Cardiac septum (tissue), 1 donor: ENCODE data around the gene CKLF. TPM values are rescaled to one million over a fixed set of nuclear protein-coding genes. Genes with fewer than 3 reads are reported as not detected.

ENCODE experiments used
- DNase-seq: peaks from one replicate; pipeline ENCODE4 v3.0.0-alpha.2; 2020; ENCODE audit warnings: low spot score
- intact Hi-C: fragments of 100-400 bp; cut with DNase I; formaldehyde crosslinking; loops from one replicate; pipeline ENCODE4 v1.14.0; 2022
- total RNA-seq: library from RNA; stranded (reverse); fragmentation: NEBNext Ultra II Directional; extraction: Animal tissue kit (Norgen Biotek cat#: 25700); gene quantifications from one replicate; pipeline ENCODE4 v1.2.1, GENCODE V29; 2021
- donor health status: DM: no; HTN: no; CAD: no.

CKLF gene
- total RNA-seq, 1 donor from 2014 or later = 10.5 TPM

GRCh38 chr16:66539623-66540469, 12.5 kb upstream of the CKLF start:
- intact Hi-C loops = no loop called here

DNA sequence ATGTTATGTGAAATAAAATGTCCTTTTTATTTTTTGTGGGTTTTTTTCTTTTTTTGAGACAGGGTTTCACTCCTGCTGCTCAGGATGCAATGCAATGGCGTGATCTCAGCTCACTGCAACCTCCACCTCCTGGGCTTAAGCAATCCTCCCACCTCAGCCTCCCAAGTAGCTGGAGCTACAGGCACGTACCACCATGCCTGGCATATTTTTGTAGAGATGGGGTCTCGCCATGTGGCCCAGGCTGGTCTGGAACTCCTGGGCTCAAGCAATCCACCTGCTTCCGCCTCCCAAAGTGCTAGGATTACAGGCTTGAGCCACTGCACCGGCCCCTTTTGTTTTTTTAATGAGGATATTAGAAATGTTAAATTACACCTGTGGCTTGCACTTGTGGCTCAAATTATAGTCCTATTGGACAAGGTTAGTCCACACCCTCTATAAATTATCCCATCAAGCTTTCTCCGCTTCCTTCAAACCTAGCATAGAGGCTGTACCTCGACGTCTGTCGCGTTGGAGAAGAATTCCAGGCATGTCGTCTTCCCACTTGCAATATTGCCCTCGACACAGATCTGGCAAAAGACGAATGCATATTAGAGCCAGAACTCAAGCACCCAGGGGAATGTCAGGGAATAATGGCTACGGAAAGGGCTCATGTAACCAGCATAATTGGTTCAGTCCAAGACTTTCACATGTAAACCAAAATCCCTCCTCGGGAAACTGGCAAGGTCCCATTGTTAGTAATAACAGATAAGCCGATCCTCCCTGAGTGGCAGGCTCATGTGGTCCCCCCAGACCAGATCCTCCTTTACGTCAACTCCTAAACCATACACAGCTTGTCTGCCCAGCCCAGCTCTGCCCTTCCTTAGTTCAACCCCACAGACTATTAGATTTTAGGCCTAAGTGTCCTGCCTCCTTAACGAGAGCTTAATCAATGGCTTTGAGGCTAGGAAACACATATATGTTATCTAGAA, 10.7 kb upstream of the CKLF start:
- intact Hi-C loops = no loop called here
- DNase-seq = no peak

More at GRCh38 chr16:66539623-66540469, 12.5 kb upstream of the CKLF start:
- DNase-seq = no peak

- no peak for DNase-seq
- intact Hi-C loops = no loop called here
Measured at GRCh38 chr16:66542396-66542795, 10.0 kb upstream of the CKLF start.

DNA sequence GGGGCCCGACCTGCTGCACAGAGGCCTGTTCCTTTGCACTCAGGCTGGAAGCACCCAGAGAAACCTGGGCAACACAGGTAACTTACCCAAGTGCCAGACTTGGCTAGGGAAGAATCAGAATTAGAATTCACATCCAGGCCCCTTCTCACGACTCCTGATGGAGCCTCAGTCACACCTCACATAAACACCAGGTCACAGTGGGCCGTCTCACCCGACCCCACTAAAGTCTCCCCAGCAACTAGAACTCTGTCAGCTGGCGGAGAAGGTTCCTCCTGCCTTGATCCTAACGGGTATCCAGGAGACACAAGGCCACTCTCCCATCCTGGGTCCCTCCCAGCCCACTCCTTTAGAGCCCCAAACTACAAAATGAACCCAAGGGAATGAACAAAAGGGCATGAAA, 8.8 kb upstream of the CKLF start:
- no peak for DNase-seq
- intact Hi-C loops = no loop called here

DNA sequence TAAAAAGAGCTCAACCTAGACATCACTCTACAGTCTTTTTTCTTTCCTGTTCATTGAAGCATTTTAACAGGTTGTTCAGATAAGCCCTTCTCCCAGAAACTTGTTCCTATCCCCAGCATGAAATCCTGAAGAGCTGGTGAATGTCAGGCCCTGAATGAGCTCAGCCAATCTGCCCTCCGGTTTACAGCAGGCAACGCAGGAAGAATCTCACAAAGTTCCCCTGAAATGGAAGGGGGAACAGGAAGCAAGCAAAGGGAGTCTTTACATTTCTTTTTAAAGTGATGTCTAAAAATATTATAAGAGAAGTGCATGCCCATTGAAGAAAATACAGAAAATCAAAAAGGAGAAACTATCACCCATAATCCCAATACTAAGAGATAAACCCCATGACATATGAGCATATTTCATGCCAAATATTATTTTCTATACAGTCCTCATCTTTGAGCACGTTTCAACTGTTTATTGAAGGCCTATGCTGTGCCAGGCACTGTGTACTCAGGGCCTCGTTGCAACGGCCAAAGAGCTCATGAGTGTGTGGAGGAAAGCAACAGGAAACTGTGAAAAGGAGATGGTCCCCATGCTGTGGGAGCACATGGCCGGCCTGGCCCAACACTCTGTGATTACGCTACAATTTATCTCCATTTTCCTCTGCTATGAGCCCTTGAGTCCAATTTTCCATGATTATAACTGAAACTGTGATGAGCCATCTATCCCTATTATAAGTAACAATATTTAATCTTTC, 8.2 kb upstream of the CKLF start:
- intact Hi-C loops = no loop called here
- DNase-seq = no peak

DNA sequence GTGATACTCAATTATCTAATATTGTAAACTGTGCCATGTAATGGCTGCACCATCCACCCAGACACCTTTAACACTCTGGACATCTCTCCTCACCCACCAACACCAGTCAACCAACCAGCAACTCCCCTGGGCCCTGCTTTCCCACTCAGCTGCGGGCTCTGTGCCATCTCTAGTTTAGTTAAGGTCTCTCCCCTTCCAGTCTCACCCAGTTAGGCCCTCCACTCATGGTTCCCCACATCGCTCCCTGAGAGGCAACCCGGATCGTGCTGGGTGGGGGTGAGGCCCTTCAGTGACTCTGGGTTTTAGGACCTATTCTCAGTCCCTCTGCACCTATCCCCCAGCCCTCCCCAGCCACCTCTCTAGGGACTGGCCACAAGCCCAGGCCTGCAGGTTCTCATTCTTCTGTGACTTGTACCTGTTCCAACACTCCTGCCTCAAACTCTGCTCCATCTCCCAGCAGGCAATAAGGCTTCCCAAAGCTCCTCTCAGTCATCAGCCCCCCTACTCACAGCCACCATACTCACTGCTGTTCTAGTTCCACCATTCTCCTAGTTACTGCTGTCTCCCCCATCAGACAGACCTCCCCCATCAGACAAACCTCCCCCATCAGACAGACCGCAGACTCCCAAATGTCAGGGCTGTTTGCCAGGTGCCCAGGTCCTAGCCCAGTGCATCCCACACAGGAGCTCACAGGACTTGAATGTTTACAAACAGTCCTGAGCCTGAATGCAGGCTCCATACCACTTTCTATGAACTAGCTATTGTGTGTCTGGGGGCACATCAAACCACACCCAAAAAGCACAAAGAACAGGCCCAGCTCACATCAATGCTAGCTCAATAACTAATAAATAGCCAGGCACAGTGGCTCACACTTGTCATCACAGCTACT, 5.0 kb upstream of the CKLF start:
- intact Hi-C loops = no loop called here
- DNase-seq = no peak

DNA sequence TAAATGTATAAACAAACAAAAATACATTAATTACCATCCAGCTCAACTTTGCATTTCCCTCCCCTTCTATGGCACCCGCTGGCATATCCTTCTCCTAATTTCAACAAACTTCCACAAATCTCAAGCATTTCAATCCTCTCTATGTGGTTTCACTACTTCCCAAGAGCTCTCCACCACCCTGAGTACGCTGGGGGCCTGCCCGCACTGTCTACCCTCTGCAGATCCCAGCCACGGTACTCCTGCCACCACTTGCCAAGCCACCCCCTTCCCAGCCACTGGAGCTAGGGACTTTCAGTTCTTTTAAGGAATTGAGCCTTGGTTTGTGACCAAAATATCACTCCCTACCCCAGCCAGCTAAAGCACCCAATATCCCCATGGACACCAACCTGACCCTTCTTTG, 4.3 kb upstream of the CKLF start:
- DNase-seq = no peak
- intact Hi-C loops = no loop called here

- no peak for DNase-seq
- intact Hi-C loops = loop anchor here (1.0 kb wide), 1 partner anchor 55 kb away; the partner anchor contains the start of gene CMTM3
Measured at GRCh38 chr16:66548868-66549267, 3.5 kb upstream of the CKLF start.

DNA sequence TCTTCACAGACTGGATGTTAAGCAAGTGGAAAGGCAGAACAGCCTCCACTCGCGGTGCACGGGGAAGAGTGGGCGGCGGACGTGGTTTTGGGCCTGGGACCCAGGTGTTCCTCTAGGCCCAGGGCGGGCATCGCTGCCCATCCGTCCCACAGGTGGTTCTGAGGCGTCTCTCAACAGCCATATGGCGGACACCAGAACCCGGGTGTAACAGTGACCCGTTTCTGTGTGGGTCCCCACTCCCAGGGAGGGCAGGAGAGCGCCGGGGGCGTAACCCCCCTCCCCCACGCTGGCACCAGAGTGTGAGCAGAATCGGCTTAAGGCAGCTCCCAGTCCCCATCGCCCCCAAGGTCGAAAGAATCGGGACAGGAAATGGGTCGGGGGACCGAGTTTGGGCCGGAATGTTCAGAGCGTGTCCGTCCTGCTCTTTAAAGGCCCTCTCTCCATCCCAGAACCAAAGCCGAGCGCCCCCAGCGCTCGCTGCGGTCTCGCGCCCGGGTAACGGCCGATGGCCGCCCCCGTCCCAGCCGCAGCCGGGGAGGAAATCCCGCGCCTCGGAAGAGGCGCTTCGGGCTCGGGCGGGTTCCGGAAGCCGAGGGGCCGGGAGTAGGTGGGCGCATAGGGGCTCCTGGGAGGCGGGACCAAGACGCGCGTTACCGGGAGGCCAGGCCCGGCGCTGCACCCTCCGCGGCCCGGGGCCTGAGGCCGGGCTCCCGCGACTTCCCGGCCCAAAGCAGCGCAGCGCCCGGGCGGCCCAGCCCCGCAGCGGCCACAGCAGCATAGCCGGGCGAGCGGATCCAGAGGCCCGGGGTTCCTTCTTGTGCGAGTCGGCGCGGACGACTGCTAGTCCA, 2.9 kb upstream of the CKLF start, which contains the start of gene TK2:
TSS of gene TK2 (minus strand) at position 839 of the 848 bp plus-strand sequence. CDS start at position 778, 61 bp downstream.
- intact Hi-C loops = loop anchor here (1.0 to 2.0 kb wide), 2 partner anchors 33 to 55 kb away; partner anchors contain the start of gene CMTM3
- DNase-seq = peak; percentile 88

GRCh38 chr16:66551348-66551759, 1.0 kb upstream of the CKLF start:
- intact Hi-C loops = loop anchor here (2.0 kb wide), 1 partner anchor 35 kb away; no protein-coding TSS in a partner anchor

GRCh38 chr16:66551788-66552285, 539 bp upstream of the CKLF start:
- no peak for DNase-seq
- intact Hi-C loops = loop anchor here (2.0 kb wide), 1 partner anchor 35 kb away; no protein-coding TSS in a partner anchor

More at GRCh38 chr16:66551348-66551759, 1.0 kb upstream of the CKLF start:
- DNase-seq = no peak

DNA sequence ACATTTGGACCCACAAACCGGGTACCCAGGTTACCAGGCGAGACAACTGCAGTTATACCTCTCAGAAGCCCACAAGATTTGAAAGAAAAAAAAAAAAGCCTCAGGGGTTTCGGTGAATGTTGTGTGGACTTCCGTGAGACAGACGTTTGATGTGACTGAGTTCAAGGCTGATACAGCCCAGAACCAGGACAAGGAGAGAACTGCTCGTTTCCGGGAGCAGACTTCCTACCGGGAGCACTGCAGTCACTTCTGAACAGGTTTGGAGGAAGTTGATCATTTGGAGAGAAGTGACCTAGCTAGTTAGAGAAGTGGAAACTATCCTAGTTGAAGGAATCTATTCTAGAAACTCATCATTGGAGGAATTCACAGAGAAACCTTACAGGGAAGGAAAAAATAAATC, 847 bp downstream of the CKLF start:
- intact Hi-C loops = no loop called here
- no peak for DNase-seq

DNA sequence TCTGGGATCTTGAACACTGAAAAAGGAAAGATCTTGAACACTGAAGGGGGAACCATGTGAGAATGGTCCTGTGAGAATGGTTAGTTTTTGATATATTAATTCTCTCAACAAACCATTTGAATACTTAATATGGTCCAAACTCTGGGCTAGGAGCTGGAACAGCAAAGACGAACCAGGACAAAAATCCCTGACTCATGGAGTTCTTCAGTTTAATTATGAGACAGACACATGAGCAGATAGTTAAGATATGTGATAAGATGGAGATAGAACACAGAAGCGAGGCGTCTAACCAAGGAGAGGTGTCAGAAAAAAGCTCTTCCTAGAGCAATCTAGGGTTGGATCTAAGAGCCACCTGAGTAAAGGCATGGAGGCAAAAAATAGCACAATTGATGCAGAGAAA, 1.6 kb downstream of the CKLF start:
- DNase-seq = no peak
- intact Hi-C loops = no loop called here

DNA sequence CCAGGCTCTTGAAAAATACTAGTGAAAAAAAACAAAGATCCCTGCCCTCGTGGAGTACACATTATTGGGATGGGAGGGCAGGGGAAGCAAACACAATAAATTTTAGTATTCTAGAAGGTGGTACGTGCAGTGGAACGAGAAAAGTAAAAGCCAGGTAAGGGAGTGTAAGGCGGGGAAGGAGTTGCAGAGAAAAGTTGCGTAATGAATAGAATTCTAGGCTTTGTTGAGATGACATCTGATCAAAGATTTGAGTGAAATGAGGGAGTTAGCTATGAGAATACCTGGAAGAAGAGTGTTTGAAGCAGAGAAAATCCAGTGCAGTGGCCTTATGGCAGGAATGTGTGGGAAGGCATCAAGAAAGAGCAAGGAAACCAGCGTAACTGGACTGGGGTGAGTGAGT, 2.1 kb downstream of the CKLF start:
- DNase-seq = no peak
- intact Hi-C loops = no loop called here

GRCh38 chr16:66560107-66560506, 7.7 kb downstream of the CKLF start:
- intact Hi-C loops = no loop called here

DNA sequence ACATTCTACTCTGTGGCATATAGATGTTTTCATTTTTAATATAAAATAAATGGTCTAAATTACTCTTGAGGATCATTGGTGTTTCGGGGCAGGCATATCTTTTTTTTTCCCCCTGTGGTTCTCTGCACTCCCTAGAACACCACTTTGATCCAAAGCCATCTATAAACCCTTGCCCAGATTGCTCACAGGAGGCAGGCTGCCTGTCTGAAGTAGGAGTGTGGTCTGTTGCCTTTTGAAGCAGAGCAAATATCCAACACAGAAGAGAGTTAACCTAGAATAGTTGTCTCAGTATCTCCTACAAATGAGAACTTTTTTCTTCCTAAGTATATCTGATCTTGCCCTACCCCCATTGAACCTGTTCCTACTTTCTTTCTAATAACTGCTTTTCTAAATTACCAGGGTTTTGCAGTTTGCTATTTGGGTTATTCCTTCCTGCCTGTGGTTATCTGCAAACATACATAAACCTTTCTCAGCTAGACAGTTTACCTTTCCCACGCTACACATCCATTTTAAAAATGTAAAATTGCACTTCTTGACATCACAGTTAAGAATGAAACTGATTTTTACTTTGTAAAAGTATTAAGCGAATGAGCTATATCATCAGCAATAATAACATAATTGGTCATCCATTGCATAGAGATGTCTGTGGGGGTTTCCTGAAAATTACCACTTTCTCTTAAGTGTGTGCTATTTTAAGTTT, 9.2 kb downstream of the CKLF start:
- no peak for DNase-seq
- intact Hi-C loops = no loop called here

More at GRCh38 chr16:66560107-66560506, 7.7 kb downstream of the CKLF start:
- DNase-seq = no peak

GRCh38 chr16:66562409-66562808, 10.0 kb downstream of the CKLF start:
- intact Hi-C loops = no loop called here
- no peak for DNase-seq
